Mesothelial cell of epicardium (in vitro differentiated cells): ENCODE data around the gene TNFAIP1. TPM values are rescaled to one million over a fixed set of nuclear protein-coding genes. Genes with fewer than 3 reads are reported as not detected.

Experiments
- DNase-seq, 2 experiments: peaks; one replicate each; pipeline ENCODE4 v3.0.0; 2021; ENCODE audit warnings: low spot score in 2 of 2; ENCODE audit not compliant: unreplicated experiment in 2 of 2
- H3K27ac Mint-ChIP-seq: 2 replicates; pipeline ENCODE4 v1.8.0; 2021; ENCODE audit warnings: mixed read lengths
- H3K27me3 Mint-ChIP-seq: 2 replicates; pipeline ENCODE4 v1.8.0; 2021; ENCODE audit warnings: low read depth, mixed read lengths
- H3K36me3 Mint-ChIP-seq: 2 replicates; pipeline ENCODE4 v1.8.0; 2021; ENCODE audit warnings: mixed read lengths
- H3K4me1 Mint-ChIP-seq: 2 replicates; pipeline ENCODE4 v1.8.0; 2021; ENCODE audit warnings: mixed read lengths
- H3K4me3 Mint-ChIP-seq: 2 replicates; pipeline ENCODE4 v1.8.0; 2021; ENCODE audit warnings: mild to moderate bottlenecking, moderate library complexity, mixed read lengths
- H3K9me3 Mint-ChIP-seq: 2 replicates; pipeline ENCODE4 v1.8.0; 2021; ENCODE audit warnings: mixed read lengths
- total RNA-seq: library from RNA; stranded (reverse); gene quantifications from 3 replicates; pipeline ENCODE4 v1.2.1, GENCODE V29; 2021
- TF ChIP-seq, protein P1 (sequence below): fragments of 200-600 bp; sonication (generic); IDR thresholded peaks from one replicate; pipeline ENCODE4 v1.5.0; 2021; ENCODE audit warnings: antibody characterized with exemption; ENCODE audit not compliant: unreplicated experiment

The TNFAIP1 gene
- total RNA-seq, 1 donor from 2014 or later: 41.8 TPM

DNA sequence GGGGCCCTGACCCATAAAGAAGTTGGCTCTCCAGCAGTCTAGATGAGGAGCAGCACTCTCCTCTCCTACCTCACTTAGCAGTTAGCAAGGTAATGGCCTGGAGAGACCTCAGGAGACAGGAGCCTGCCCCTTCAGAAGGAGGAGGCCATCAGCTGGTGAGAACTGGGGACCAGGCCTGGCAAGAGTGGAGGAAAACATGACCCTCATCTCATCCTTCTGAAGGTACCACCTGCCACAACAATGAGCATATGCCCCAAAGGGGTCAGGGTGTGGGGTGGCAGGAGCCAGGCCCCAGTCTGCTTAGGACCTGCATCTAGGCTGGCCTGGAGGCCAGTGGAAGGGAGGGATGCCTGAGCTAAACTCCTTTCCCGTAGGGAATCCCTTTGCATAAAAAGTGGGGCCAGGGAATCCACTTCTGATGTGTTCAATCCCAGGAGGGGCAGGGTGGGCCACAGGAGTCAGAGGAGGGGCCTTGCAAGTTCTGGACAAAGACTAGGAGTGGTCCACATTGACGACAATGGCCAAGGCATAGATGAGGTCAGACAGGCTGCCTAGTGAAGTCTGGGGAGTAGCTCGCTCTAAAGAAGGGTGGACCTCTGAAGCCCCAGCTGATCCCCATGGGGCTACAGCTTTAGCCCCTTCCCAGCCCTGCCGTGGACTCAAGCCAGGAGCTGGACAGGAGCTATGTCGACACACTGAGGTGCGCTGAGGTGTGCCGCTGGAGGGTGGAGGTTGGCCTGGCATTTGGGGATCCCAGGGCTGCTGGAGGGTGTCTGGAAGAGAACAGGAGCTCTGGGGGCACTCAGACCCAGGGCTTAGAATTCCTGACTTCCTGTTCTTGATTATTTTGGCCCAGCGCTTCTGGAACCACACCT is 28.5 kb downstream of the TNFAIP1 start:
- DNase-seq: no peak
- Mint-ChIP-seq H3K4me1 (no peaks in the 10 kb centered on the region), H3K27me3 (no peaks in the 10 kb centered on the region)

DNA sequence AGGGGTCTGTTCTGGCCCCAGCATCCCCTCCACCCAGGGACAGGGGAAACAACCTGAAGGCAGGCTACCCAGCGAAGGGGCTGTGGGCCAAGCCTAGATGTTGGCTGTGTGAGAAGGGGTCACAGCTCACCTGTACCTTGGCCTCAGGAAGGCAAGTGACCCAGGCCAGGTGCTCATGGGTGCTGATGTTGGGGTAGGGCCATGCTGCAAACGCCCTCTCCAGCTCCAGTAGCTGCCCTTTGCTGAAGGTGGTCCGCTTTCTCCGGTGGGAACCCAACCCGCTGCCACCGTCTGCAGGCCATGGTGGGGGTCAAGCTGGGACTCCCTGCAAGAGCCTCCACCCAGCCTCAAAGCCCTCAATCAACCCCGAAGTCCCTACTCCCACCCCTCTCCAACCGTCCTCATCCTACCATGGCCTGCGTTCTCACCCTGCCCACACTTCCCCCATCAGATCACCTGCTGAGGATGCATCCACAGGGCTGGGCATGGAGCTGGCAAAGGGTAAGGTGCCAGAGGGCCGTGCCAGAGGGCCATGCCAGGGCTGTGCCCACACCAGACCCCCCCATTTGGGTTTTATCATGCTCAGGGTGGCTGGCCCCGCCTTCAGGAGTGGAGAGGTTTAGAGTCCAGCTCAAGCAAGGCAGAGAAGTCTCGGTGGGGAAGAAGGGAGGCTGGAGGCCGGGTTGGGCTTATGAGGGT is 29.3 kb downstream of the TNFAIP1 start, which contains the start of gene SEBOX:
SEBOX (minus strand) TSS at position 535 of the 699 bp plus-strand sequence; CDS start at position 487, 48 bp downstream.
- Mint-ChIP-seq H3K4me3 (no peak within 1 kb of the TSS), H3K36me3 (peaks cover 6% of the 10 kb centered on the region), H3K27me3 (no peaks in the 10 kb centered on the region), H3K9me3 (no peaks in the 10 kb centered on the region), H3K4me1 (no peaks in the 10 kb centered on the region), H3K27ac (no peak within 1 kb of the TSS)
- TF ChIP-seq, protein P1, sequence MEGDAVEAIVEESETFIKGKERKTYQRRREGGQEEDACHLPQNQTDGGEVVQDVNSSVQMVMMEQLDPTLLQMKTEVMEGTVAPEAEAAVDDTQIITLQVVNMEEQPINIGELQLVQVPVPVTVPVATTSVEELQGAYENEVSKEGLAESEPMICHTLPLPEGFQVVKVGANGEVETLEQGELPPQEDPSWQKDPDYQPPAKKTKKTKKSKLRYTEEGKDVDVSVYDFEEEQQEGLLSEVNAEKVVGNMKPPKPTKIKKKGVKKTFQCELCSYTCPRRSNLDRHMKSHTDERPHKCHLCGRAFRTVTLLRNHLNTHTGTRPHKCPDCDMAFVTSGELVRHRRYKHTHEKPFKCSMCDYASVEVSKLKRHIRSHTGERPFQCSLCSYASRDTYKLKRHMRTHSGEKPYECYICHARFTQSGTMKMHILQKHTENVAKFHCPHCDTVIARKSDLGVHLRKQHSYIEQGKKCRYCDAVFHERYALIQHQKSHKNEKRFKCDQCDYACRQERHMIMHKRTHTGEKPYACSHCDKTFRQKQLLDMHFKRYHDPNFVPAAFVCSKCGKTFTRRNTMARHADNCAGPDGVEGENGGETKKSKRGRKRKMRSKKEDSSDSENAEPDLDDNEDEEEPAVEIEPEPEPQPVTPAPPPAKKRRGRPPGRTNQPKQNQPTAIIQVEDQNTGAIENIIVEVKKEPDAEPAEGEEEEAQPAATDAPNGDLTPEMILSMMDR: no peak
- no peak for DNase-seq

More for the DNA sequence above, 28.5 kb downstream of the TNFAIP1 start:
- H3K9me3 Mint-ChIP-seq: no peaks in the 10 kb centered on the region
- TF ChIP-seq, protein P1: no peak
- no peak overlapping the region for H3K27ac Mint-ChIP-seq
- peaks cover 9% of the 10 kb centered on the region for H3K36me3 Mint-ChIP-seq
- H3K4me3 Mint-ChIP-seq: no peak overlapping the region

DNA sequence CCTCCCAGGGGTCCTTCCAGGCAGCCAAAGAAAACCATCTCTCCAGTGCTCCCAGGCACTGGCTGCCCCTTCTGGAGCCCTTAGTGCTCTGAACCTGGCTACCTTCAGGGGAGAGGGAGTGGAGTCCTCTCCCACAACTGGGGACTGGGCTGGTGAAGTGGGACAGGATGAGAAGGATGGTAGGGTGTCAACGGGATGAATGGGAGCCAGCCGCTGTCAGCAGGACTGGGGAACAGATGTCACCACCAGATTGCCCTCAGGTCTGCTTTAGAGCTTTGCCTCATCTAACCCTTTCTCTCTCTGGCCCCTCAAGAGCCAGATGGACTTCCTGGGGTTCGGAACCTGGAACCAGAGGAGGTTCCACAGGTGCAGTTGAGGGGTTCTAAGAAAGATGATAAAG is 29.9 kb downstream of the TNFAIP1 start:
- DNase-seq: no peak
- Mint-ChIP-seq H3K27ac (no peak overlapping the region), H3K9me3 (no peaks in the 10 kb centered on the region), H3K36me3 (peaks cover 2% of the 10 kb centered on the region), H3K27me3 (no peaks in the 10 kb centered on the region), H3K4me1 (no peaks in the 10 kb centered on the region), H3K4me3 (no peak overlapping the region)
- TF ChIP-seq, protein P1: no peak

DNA sequence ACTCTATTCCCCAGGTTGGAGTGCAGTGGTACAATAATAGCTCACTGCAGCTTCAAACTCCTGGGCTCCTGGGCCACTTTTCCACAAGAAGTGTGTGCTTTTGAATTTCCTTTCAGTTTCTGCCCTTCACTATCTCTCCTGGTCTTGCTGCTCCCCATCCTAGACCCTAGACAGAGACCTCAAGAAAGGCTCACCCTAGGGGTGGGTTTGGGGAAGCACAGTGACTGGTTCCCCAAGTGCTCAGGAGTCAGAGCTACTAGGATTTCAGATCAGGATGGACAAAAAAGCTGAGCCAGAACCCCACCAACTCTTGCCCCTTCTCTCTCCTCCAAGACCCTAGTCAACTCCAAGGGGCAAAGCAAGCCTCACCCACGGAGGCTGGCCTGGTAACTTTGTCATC is 31.0 kb downstream of the TNFAIP1 start:
- Mint-ChIP-seq H3K4me1 (peaks cover 5% of the 10 kb centered on the region), H3K36me3 (no peaks in the 10 kb centered on the region), H3K27ac (no peak overlapping the region), H3K9me3 (no peaks in the 10 kb centered on the region), H3K4me3 (no peak overlapping the region), H3K27me3 (peaks cover 3% of the 10 kb centered on the region)
- no peak for DNase-seq
- TF ChIP-seq, protein P1: no peak

DNA sequence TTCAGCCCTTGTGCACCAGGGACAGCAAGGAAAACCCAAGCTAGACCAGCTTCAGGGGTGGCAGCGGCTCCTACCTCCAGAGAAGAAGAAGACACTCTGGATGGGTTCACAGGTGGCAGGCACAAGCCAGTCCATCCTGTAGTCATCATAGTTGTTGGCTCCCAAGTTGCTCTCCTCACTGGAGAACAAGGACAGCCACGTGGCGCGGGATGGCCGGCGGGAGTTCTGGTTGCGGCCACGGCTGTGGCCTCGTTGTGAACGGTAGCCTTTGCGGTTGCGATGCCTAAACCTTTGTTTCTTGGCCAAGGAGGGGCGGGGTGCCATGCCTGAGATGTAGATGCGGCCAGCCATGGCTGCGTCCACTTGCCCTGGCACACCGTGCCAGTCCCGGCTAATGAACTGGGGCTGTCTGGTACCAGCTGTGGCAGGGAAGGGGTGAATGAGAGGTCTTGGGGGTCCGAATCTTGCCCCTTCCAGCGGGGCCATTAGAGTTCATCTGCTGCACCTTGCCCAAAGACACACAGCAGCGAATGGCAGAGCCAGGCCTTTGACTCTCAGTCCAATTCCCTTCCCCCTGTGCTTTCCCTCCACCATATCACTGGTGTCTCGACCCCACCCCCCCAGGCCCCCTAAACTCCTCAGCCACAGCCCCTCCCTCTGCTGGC is 32.2 kb downstream of the TNFAIP1 start:
- peaks cover 6% of the 10 kb centered on the region for H3K4me1 Mint-ChIP-seq
- H3K4me3 Mint-ChIP-seq: no peak overlapping the region
- no peaks in the 10 kb centered on the region for H3K9me3 Mint-ChIP-seq
- H3K27ac Mint-ChIP-seq: no peak overlapping the region
- H3K36me3 Mint-ChIP-seq: no peaks in the 10 kb centered on the region
- no peak for DNase-seq
- peaks cover 9% of the 10 kb centered on the region for H3K27me3 Mint-ChIP-seq
- TF ChIP-seq, protein P1: no peak
